A549 treated with CpdA at 1 μM for 4 hours (cell line): ENCODE data around the gene OR56A1. TPM values are rescaled to one million over a fixed set of nuclear protein-coding genes. Genes with fewer than 3 reads are reported as not detected.

Source experiments
- total RNA-seq: library from RNA; stranded (reverse); fragments of 200-300 nt; extraction: Qiagen RNA extraction; gene quantifications from 5 replicates; pipeline ENCODE4 v1.2.3, GENCODE V29; 2022; ENCODE audit warnings: low read depth

Gene OR56A1, protein sequence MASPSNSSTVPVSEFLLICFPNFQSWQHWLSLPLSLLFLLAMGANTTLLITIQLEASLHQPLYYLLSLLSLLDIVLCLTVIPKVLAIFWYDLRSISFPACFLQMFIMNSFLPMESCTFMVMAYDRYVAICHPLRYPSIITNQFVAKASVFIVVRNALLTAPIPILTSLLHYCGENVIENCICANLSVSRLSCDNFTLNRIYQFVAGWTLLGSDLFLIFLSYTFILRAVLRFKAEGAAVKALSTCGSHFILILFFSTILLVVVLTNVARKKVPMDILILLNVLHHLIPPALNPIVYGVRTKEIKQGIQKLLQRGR
- total RNA-seq: not detected in 5 replicates

DNA sequence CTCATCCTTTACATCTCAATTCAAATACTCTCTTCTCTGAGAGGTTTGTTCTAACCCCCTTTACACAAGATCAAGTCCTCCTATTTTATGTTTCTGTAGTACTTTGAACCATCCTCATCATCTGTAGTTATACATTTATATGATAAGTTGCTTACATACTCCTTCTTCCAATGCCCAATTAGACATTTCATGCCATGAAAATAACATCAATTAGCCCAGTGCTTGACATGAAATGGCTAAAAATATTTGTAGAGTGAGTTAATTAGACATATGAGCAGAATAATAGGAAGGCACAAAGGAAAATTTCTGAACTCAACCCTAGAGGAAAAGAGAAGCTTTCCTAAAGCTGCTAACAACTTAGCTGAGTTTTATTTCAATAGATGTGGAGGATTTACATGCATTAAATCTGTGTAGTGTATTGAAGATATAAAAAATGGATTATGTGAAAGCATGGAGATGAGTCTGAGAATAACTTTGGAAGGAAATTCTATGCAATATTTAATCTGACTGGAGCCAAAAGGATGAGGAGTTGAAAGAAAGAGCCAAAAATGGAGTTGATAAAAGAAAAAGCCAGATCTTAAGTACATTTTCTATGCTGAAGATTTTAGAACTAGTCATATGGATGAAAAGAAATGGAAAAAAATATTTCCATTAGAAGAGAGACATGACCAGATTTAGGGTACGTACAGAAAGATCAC is at the start of gene OR56A1:
Gene OR56A1 (minus strand): TSS at position 51 of the 698 bp plus-strand sequence. CDS start 3,066 bp downstream, outside the sequence.

DNA sequence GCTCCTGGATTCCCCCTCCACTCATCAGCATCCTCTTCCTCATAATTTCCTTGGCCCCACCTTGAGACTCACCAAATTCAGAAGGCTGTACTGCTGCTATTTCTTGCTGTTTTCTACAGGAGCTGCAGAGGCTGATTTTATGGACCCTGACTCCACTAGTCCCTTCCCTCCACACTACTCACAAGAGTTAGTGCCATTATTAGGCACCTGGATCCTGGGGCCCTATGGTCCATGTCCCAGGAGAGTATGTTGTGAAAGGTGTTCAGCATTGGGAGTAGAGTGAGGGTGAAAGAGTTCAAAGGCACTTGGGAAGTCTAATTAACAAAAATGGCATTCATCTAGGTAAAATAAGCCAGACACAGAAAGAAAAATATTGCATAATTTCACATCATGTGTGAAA is 23.7 kb downstream of the OR56A1 start, which contains the start of gene OR56A4:
Gene OR56A4 (minus strand): TSS at position 101 of the 400 bp plus-strand sequence. CDS start 3,954 bp downstream, outside the sequence.

DNA sequence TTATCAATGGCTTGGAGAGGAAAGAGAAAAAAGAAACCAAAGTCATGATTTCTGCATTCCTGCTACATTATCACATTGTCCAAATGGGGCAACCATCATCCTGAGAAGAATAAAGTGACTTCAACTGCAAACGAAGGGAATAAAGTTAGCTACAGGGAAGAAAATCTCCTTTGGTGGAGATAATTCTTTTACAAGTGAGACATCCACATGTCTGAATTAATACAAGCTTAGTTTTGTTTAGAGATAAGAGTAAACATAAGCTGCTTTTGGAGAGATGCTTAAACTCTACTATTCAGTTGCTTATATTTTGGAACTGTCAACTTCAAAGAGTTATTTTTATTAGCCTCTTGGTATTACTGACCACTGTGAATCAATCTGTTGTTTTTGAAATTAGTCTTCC is 43.7 kb downstream of the OR56A1 start, which contains the start of gene OR52L1:
Gene OR52L1 (minus strand): TSS at position 101 of the 400 bp plus-strand sequence. CDS start 55 bp downstream, at position 46.

Other genes with a start within 250 kb of the OR56A1 start
- gene OR52N5, start 247.4 kb downstream of the OR56A1 start, total RNA-seq: not detected in 5 replicates
- gene OR52N1, start 239.5 kb downstream of the OR56A1 start, total RNA-seq: not detected in 5 replicates
- not detected in 5 replicates for gene OR52N2, start 221.8 kb downstream of the OR56A1 start, total RNA-seq
- gene OR52E6, start 188.9 kb downstream of the OR56A1 start, total RNA-seq: not detected in 5 replicates
- gene OR52E8, start 173.1 kb downstream of the OR56A1 start, total RNA-seq: not detected in 5 replicates
- not detected in 5 replicates for gene OR52E4, start 150.1 kb downstream of the OR56A1 start, total RNA-seq
- not detected in 5 replicates for gene OR52E5, start 137.6 kb downstream of the OR56A1 start, total RNA-seq
- not detected in 5 replicates for gene OR56A3, start 88.5 kb downstream of the OR56A1 start, total RNA-seq
- not detected in 5 replicates for gene OR56A5, start 62.3 kb downstream of the OR56A1 start, total RNA-seq
- gene OR52L1, start 43.8 kb downstream of the OR56A1 start, total RNA-seq: not detected in 5 replicates
- not detected in 5 replicates for gene OR56A4, start 23.8 kb downstream of the OR56A1 start, total RNA-seq
- not detected in 5 replicates for gene OR56B4, start 76.9 kb upstream of the OR56A1 start, total RNA-seq
- not detected in 5 replicates for gene OR52B2, start 139.6 kb upstream of the OR56A1 start, total RNA-seq
- gene OR52W1, start 168.5 kb upstream of the OR56A1 start, total RNA-seq: not detected in 5 replicates
- not detected in 5 replicates for gene C11orf42, start 174.8 kb upstream of the OR56A1 start, total RNA-seq
- gene FHIP1B, start 203.9 kb upstream of the OR56A1 start, total RNA-seq: 15.1 to 19.4 TPM (median 16.2 TPM) in 5 replicates
- gene CNGA4, start 208.3 kb upstream of the OR56A1 start, total RNA-seq: 0.06 to 0.18 TPM in 2 of 5 replicates, not detected in the others
- not detected in 5 replicates for gene CCKBR, start 229.1 kb upstream of the OR56A1 start, total RNA-seq